ENCODE results near the gene ITM2B.
"Not testable (repeated sequence)": the region's sequence is repeated elsewhere in the genome, so short reads cannot be mapped to it uniquely, and the experiment has no call there.

The ITM2B gene

GRCh38 chr13:48235341-48236135 lies 2.5 kb downstream of the ITM2B start:
- no peak overlapping the region for H3K4me3 ChIP-seq (ENCODE audit: low read length)
- TF ChIP-seq ZNF274 (IDR thresholded peaks at IDR 0.05; ENCODE audit: low read depth, low read length) = no peak

DNA sequence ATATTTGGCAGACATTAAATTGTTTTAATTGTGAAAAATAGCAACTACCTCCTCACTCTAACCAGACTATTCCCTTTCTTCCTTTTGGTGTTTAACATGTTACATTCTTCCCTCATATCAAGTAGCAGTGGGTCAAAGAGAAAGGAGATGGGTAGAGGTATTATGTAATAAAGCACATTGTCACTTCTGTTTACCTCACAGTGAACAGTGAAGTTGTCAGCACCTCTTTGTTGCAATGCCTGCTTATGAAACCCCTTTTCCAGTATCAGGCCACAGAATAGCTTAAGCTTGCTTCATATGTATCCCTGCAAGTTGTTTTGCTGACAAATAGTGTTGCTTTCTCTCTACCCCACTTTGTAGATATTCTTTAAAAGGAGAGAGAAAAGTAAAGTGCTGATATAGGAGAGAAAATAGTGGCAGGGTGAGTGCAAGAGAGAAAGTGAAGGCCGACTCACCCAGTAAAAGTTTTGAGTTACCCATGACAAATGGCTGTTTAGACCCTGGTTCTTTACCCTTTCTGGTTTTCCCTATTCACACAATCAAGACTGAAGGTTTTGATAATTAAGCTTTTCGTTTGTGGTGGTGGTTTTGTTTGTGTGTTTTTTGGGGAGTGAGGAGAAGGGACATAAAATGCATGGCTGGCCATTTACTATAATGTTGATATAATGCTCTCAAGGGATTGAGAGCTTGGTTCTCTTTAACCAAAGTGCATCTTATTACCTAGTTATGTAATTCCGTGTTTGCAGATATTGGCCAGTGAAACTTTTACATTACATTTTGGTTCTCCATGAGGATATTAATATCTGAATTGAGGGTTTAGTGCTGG lies 3.7 kb downstream of the ITM2B start:
- TF ChIP-seq ZNF274 (IDR thresholded peaks at IDR 0.05; ENCODE audit: low read depth, low read length) = no peak
- H3K4me3 ChIP-seq (ENCODE audit: low read length) = no peak overlapping the region

GRCh38 chr13:48239369-48239768 lies 6.4 kb downstream of the ITM2B start:
- not testable (repeated sequence) for H3K4me3 ChIP-seq (ENCODE audit: low read length)

DNA sequence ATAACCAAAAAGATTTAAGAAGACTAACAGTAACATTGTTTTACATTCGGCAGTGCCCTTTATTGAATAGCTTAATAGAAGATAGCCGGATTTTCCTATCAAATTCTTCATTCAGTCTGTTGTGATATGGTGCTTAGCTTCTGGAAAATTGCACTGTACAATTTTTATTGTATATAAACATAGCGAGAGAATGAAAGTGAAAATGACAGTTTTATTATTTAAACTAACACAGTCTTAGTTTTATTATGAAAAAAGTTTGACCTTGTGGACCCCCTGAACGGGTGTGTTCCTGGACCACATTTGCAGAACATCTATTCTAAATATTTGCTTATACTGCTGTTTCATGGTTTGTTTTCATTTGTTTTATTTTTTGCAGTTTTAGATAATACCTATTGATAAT lies 8.6 kb downstream of the ITM2B start:
- no peak overlapping the region for H3K4me3 ChIP-seq (ENCODE audit: low read length)
- no peak for TF ChIP-seq ZNF274 (IDR thresholded peaks at IDR 0.05; ENCODE audit: low read depth, low read length)

DNA sequence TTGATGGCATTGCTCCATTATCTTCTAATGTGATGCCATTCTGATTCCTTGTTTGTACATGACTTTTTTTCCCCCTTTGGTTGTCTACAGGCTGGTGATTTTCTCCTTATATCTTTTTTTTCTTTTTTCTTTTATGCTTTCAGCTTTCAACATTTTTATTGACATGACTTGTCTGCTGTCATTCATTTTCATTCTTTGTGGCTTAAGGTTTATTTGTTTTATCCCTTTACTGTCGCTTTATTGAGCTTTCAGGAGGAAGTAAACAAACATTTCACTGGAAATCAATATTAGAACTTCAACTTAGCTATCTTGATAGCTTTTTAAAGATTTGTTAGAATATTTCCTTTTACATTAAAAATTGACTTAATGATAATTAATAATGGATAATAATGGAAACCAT lies 9.7 kb downstream of the ITM2B start:
- no peak overlapping the region for H3K4me3 ChIP-seq (ENCODE audit: low read length)
- TF ChIP-seq ZNF274 (IDR thresholded peaks at IDR 0.05; ENCODE audit: low read depth, low read length) = no peak

DNA sequence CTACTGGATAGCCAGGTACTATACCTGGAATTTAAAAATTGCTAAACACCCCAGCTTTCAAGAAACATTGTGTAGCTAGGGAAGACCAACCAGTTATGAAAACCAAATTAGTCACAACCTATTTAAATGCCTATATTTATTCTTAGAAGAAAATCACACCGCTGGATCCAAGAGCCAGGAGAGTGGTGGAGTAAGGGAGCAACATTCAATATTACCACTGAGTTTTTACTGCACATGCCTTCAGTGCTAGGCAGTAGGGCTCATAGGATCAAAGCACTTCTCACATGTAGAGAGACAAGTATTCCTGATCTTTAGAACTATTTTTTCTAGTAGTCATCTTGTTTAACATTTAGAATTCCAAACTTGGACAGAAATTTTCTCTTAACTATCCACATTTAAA lies 11.2 kb downstream of the ITM2B start:
- no peak for TF ChIP-seq ZNF274 (IDR thresholded peaks at IDR 0.05; ENCODE audit: low read depth, low read length)

DNA sequence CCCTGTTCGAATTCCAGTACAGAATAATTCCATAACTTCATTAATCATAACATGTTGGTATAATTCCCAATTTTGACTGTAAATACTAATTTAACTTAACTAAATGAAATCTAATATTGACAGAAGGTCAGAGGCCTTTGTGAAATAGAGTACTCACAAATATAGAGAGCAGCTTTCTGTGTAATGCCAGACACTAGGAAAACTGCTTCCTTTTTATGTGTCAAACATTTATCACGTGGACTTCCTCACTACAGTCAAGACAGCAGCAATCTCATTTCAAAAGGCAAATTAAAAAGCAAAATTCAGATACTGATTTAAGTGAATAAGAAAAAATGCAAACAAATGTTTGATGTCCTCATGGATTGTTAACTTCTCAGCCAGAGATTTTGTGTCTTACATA lies 13.1 kb downstream of the ITM2B start:
- no peak for TF ChIP-seq ZNF274 (IDR thresholded peaks at IDR 0.05; ENCODE audit: low read depth, low read length)
- H3K4me3 ChIP-seq (ENCODE audit: low read length) = no peak overlapping the region

More for the DNA sequence above, 11.2 kb downstream of the ITM2B start:
- no peak overlapping the region for H3K4me3 ChIP-seq (ENCODE audit: low read length)

DNA sequence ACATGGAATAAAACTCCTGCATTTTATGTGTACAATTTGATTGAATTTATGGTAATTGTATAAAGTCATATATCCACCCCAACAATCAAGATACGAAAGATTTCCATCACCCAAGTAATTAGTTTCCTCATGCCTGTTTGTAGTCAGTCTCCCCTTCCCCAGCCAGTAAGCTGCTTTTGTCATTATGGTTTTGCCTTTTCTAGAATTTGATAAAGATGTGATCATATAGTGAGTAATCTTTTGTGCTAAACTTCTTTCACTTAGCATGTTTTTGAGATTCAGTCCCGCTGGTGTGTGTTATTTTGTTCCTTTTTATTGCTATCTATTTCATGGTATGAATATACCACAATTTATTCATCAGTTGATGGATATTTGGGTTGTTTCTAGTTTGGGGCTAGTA lies 16.0 kb downstream of the ITM2B start:
- TF ChIP-seq ZNF274 (IDR thresholded peaks at IDR 0.05; ENCODE audit: low read depth, low read length) = no peak
- no peak overlapping the region for H3K4me3 ChIP-seq (ENCODE audit: low read length)

DNA sequence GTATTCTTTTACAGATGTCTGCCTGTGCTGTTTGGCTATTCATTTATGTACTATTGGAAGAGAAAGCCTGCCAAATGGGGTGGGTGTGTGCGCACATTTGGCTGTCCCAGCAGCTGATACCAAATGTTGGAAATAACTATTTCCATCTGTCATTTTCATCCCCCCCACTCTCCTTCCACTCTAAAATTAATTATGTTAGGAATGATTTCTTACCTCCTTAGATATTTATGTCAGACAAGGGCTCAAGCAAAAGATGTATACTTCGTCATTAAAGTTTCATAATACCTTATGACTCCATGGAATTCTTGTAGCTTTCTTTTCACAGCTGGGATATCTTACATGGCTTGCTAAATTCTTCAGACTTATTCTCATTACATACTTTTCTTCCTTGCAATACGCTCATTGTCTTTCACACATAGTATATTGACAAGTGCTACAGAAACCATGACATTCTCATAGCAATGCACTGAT lies 18.6 kb downstream of the ITM2B start:
- H3K4me3 ChIP-seq (ENCODE audit: low read length) = no peak overlapping the region
- TF ChIP-seq ZNF274 (IDR thresholded peaks at IDR 0.05; ENCODE audit: low read depth, low read length) = no peak

DNA sequence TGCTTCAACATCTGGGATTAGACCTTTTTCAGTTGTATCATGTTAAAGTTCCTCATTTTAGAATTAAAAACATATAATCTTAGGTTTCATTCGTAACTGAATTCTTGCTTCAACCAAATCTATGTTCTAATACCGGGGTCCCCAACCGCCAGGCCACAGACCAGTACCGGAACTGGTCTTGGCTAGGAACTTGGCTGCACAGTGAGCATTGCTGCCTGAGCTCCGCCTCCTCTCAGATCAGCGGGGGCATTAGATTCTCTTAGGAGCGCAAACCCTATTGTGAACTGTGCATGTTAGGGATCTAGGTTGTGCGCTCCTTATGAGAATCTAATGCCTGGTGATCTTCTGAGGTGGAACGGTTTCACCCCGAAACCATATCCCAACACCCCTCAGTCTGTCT lies 19.2 kb downstream of the ITM2B start:
- no peak overlapping the region for H3K4me3 ChIP-seq (ENCODE audit: low read length)
- no peak for TF ChIP-seq ZNF274 (IDR thresholded peaks at IDR 0.05; ENCODE audit: low read depth, low read length)

GRCh38 chr13:48253849-48254248 lies 20.8 kb downstream of the ITM2B start:
- H3K4me3 ChIP-seq (ENCODE audit: low read length) = no peak overlapping the region
- TF ChIP-seq ZNF274 (IDR thresholded peaks at IDR 0.05; ENCODE audit: low read depth, low read length) = no peak

DNA sequence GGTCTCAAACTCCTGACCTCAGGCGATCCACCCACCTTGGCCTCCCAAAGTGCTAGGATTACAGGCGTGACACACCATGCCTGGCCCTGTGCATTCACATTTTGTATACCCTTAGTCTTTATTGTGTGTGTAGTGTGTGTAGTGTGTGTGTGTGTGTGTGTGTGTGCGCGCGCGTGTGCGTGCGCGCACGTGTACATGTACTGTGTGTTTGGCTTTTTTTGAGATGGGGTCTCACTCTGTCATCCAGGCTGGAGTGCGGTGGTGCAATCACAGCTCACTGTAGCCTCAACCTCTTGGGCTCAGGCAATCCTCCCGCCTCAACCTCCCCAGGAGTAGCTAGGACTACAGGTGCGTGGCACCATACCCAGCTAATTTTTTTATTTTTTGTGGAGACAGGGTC lies 22.1 kb downstream of the ITM2B start:
- no peak for TF ChIP-seq ZNF274 (IDR thresholded peaks at IDR 0.05; ENCODE audit: low read depth, low read length)
- H3K4me3 ChIP-seq (ENCODE audit: low read length) = no peak overlapping the region

DNA sequence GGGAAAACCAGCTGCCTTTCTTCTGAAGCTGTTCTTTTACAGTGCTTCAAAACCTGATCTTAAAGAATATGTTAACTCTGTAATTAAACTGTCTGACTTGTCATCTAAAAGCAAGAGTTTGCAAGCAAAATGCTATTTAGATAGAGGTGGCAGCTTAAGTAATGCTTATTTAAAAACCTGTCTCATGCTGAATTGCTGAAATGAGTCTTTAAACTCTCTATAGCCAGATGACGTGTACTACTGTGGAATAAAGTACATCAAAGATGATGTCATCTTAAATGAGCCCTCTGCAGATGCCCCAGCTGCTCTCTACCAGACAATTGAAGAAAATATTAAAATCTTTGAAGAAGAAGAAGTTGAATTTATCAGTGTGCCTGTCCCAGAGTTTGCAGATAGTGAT lies 22.9 kb downstream of the ITM2B start:
- H3K4me3 ChIP-seq (ENCODE audit: low read length) = no peak overlapping the region
- TF ChIP-seq ZNF274 (IDR thresholded peaks at IDR 0.05; ENCODE audit: low read depth, low read length) = no peak

- TF ChIP-seq ZNF274 (IDR thresholded peaks at IDR 0.05; ENCODE audit: low read depth, low read length) = no peak
- no peak overlapping the region for H3K4me3 ChIP-seq (ENCODE audit: low read length)
These were observed 25.0 kb downstream of the ITM2B start for GRCh38 chr13:48258002-48258401.

DNA sequence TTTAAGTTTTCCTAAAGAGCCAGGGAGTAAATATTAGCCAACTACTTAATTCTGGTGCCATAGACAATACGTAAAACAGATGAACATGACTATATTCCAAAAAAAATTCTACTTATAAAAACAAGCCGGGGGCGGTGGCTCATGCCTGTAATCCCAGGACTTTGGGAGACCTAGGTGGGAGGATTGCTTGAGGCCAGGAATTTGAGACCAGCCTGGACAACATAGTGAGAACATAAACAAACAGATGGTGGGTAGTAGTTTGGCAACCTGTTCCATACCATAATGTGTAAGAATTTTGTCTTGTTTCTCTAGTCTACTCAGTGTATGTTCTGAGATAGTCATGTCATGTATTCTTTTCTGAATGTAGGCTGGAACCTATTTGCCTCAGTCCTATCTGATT lies 25.4 kb downstream of the ITM2B start:
- TF ChIP-seq ZNF274 (IDR thresholded peaks at IDR 0.05; ENCODE audit: low read depth, low read length) = no peak
- H3K4me3 ChIP-seq (ENCODE audit: low read length) = no peak overlapping the region

Measured in GM08714 (cell line).